H1 (cell line): ENCODE data around the gene ZKSCAN8.

Source experiments
- CEBPB ChIP-seq: IDR thresholded peaks from 2 replicates; pipeline ENCODE4 v1.6.1; 2012; ENCODE audit warnings: low read depth, low read length
- CREB1 ChIP-seq: IDR thresholded peaks from 2 replicates; pipeline ENCODE4 v1.6.1; 2012; ENCODE audit warnings: inconsistent platforms
- HDAC2 ChIP-seq, 2 experiments: fragments of 300-600 bp in 1 of 2; sonication (generic) in 1 of 2; IDR thresholded peaks; 2 replicates each; pipeline ENCODE4 v1.6.1; 2011 to 2012; ENCODE audit warnings: low read depth in 2 of 2, low read length in 2 of 2, mild to moderate bottlenecking in 2 of 2, moderate library complexity in 2 of 2, borderline replicate concordance in 1 of 2, inconsistent platforms in 1 of 2
- JUND ChIP-seq: IDR thresholded peaks from 2 replicates; pipeline ENCODE4 v1.6.1; 2011; ENCODE audit warnings: mild to moderate bottlenecking, improper control_type of control experiment, low read length
- POLR2A ChIP-seq, 2 experiments: IDR thresholded peaks; 1 replicate in 1 of 2; 2 replicates in 1 of 2; pipeline ENCODE4 v1.6.1; 2011; ENCODE audit warnings: low read depth in 2 of 2, low read length in 2 of 2, mild to moderate bottlenecking in 2 of 2; ENCODE audit errors: control extremely low read depth in 1 of 2
- RAD21 ChIP-seq, 2 experiments: IDR thresholded peaks in 1 of 2; conservative IDR thresholded peaks in 1 of 2; 2 replicates each; pipeline ENCODE4 v1.6.1; 2011; ENCODE audit warnings: low read depth in 2 of 2, low read length in 2 of 2, improper control_type of control experiment in 1 of 2, inconsistent platforms in 1 of 2, mild to moderate bottlenecking in 1 of 2, moderate library complexity in 1 of 2
- SIN3A ChIP-seq, 2 experiments: IDR thresholded peaks in 1 of 2; conservative IDR thresholded peaks in 1 of 2; 2 replicates each; pipeline ENCODE4 v1.6.1; 2011 to 2012; ENCODE audit warnings: low read length in 2 of 2, improper control_type of control experiment in 1 of 2, low read depth in 1 of 2, mild to moderate bottlenecking in 1 of 2
- YY1 ChIP-seq: IDR thresholded peaks from 2 replicates; pipeline ENCODE4 v1.6.1; 2011; ENCODE audit warnings: low read depth, mild to moderate bottlenecking, low read length
- TF ChIP-seq, protein P1 (sequence below), 3 experiments: IDR thresholded peaks; 1 replicate in 2 of 3; 2 replicates in 1 of 3; pipeline versions ENCODE4 v1.5.1 to v1.6.1; 2011; ENCODE audit warnings: low read length in 3 of 3, mild to moderate bottlenecking in 3 of 3, inconsistent platforms in 2 of 3, low read depth in 1 of 3, moderate library complexity in 1 of 3; ENCODE audit not compliant: insufficient read depth in 1 of 3; ENCODE audit errors: control extremely low read depth in 1 of 3
- TF ChIP-seq, protein P2 (sequence below): IDR thresholded peaks from 2 replicates; pipeline ENCODE4 v1.6.1; 2011; ENCODE audit warnings: low read depth, mild to moderate bottlenecking, low read length; ENCODE audit not compliant: insufficient read depth

DNA sequence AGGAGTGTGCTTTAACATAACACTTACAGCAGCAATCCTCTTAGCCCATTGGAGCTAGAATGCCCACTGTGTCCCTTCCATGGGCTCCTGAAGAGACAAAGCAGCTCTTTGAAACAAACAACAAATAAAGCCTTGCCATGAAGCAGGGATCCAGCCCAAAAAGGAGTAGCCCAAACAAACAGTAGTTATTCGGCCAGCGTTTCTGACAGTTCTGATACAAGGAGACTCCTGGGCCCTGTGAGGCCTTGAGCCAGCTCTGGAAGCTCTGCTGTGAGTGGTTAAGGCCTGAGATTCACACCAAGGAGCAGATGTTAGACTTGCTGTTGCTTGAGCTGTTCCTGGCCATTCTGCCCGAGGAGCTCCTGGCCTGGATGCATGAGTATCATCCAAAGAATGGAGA is 34.2 kb upstream of the ZKSCAN8 start:
- no peak for TF ChIP-seq CEBPB
- TF ChIP-seq JUND = no peak
- TF ChIP-seq, protein P1, sequence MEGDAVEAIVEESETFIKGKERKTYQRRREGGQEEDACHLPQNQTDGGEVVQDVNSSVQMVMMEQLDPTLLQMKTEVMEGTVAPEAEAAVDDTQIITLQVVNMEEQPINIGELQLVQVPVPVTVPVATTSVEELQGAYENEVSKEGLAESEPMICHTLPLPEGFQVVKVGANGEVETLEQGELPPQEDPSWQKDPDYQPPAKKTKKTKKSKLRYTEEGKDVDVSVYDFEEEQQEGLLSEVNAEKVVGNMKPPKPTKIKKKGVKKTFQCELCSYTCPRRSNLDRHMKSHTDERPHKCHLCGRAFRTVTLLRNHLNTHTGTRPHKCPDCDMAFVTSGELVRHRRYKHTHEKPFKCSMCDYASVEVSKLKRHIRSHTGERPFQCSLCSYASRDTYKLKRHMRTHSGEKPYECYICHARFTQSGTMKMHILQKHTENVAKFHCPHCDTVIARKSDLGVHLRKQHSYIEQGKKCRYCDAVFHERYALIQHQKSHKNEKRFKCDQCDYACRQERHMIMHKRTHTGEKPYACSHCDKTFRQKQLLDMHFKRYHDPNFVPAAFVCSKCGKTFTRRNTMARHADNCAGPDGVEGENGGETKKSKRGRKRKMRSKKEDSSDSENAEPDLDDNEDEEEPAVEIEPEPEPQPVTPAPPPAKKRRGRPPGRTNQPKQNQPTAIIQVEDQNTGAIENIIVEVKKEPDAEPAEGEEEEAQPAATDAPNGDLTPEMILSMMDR (IDR thresholded peaks at IDR 0.05; ENCODE audit: control extremely low read depth in 1 of 3, insufficient read depth in 1 of 3, low read depth in 1 of 3, low read length in 3 of 3) = no peak
- no peak for TF ChIP-seq SIN3A (conservative IDR thresholded peaks at IDR 0.05 in 1 of 2, IDR thresholded peaks at IDR 0.05 in 1 of 2; ENCODE audit: low read depth in 1 of 2, low read length in 2 of 2)
- TF ChIP-seq YY1 = no peak
- no peak for TF ChIP-seq CREB1
- TF ChIP-seq HDAC2 (IDR thresholded peaks at IDR 0.05; ENCODE audit: borderline replicate concordance in 1 of 2, low read depth in 2 of 2, low read length in 2 of 2) = no peak
- no peak for TF ChIP-seq RAD21 (IDR thresholded peaks at IDR 0.05 in 1 of 2, conservative IDR thresholded peaks at IDR 0.05 in 1 of 2; ENCODE audit: low read depth in 2 of 2, low read length in 2 of 2)
- no peak for TF ChIP-seq POLR2A (IDR thresholded peaks at IDR 0.05; ENCODE audit: control extremely low read depth in 1 of 2, low read depth in 2 of 2, low read length in 2 of 2)
- TF ChIP-seq, protein P2, sequence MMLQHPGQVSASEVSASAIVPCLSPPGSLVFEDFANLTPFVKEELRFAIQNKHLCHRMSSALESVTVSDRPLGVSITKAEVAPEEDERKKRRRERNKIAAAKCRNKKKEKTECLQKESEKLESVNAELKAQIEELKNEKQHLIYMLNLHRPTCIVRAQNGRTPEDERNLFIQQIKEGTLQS = no peak
